HEK293T (cell line): ENCODE results near the gene CCDC33.

Source experiments
- CTCF ChIA-PET: fragments of 350-600 bp; formaldehyde crosslinking; extraction: SDS; loops from one replicate; lab custom pipeline; 2021; ENCODE audit warnings: antibody characterized with exemption, inconsistent platforms; lab: Yijun Ruan, JAX
- POLR2A ChIA-PET: fragments of 350-600 bp; formaldehyde crosslinking; extraction: SDS; loops from one replicate; lab custom pipeline; 2020; ENCODE audit warnings: antibody characterized with exemption, inconsistent platforms; lab: Yijun Ruan, JAX
- DNase-seq: peaks from one replicate; pipeline ENCODE4 v3.0.0; 2012; ENCODE audit warnings: mixed read lengths; ENCODE audit errors: extremely low spot score
- ARNT ChIP-seq: fragments of 450-650 bp; IDR thresholded peaks from 2 replicates; pipeline ENCODE4 v1.6.1; 2017; ENCODE audit warnings: mild to moderate bottlenecking
- BHLHE40 ChIP-seq: fragments of 450-650 bp; IDR thresholded peaks from 2 replicates; pipeline ENCODE4 v1.6.1; 2016; ENCODE audit warnings: mild to moderate bottlenecking, moderate library complexity, borderline replicate concordance
- CTBP1 ChIP-seq: fragments of 450-650 bp; IDR thresholded peaks from 2 replicates; pipeline ENCODE4 v1.6.1; 2016; ENCODE audit warnings: borderline replicate concordance
- ELF4 ChIP-seq: fragments of 450-650 bp; IDR thresholded peaks from 2 replicates; pipeline ENCODE4 v1.6.1; 2017; ENCODE audit warnings: antibody characterized with exemption
- FOXA1 ChIP-seq: fragments of 450-650 bp; IDR thresholded peaks from 2 replicates; pipeline ENCODE4 v1.6.1; 2016; ENCODE audit warnings: mild to moderate bottlenecking
- FOXK2 ChIP-seq: fragments of 450-650 bp; IDR thresholded peaks from 2 replicates; pipeline ENCODE4 v1.6.1; 2016; ENCODE audit warnings: mild to moderate bottlenecking
- FOXM1 ChIP-seq: fragments of 450-650 bp; IDR thresholded peaks from 2 replicates; pipeline ENCODE4 v1.6.1; 2017; ENCODE audit warnings: mild to moderate bottlenecking, borderline replicate concordance
- HDGF ChIP-seq: fragments of 450-650 bp; IDR thresholded peaks from 2 replicates; pipeline ENCODE4 v1.6.1; 2017; ENCODE audit warnings: antibody characterized with exemption, borderline replicate concordance
- L3MBTL2 ChIP-seq: fragments of 450-650 bp; conservative IDR thresholded peaks from 2 replicates; pipeline ENCODE4 v1.6.1; 2016; ENCODE audit warnings: mild to moderate bottlenecking
- LEF1 ChIP-seq: fragments of 450-650 bp; IDR thresholded peaks from 2 replicates; pipeline ENCODE4 v1.6.1; 2017; ENCODE audit warnings: mild to moderate bottlenecking, borderline replicate concordance
- NFRKB ChIP-seq: fragments of 450-650 bp; IDR thresholded peaks from 2 replicates; pipeline ENCODE4 v1.6.1; 2016; ENCODE audit warnings: mild to moderate bottlenecking, moderate library complexity
- SP1 ChIP-seq: fragments of 450-650 bp; IDR thresholded peaks from 2 replicates; pipeline ENCODE4 v1.6.1; 2017
- SUZ12 ChIP-seq: fragments of 450-650 bp; IDR thresholded peaks from 2 replicates; pipeline ENCODE4 v1.6.1; 2016; ENCODE audit warnings: mild to moderate bottlenecking
- TARDBP ChIP-seq: fragments of 450-650 bp; IDR thresholded peaks from 2 replicates; pipeline ENCODE4 v1.6.1; 2016
- ZNF384 ChIP-seq: fragments of 450-650 bp; IDR thresholded peaks from 2 replicates; pipeline ENCODE4 v1.6.1; 2016
- TF ChIP-seq, protein P1 (sequence below): fragments of 450-650 bp; IDR thresholded peaks from 2 replicates; pipeline ENCODE4 v1.6.1; 2016

CCDC33 gene

DNA sequence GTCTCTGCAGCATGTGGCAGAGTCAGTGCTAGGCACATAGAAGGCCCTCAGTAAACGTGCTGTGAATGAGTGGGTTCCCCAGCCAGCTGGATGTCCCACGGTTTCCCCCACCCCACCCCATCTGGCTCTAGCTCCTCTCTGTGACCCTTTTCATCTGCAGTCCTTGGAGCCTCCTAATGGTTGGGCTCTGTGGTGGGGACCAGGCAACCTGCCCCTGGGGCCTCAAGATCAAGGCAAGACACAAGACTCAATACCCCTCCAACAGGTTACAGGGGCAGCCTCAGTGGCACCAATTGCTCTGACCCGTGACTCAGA lies 148.4 kb downstream of the CCDC33 start:
- no peak for DNase-seq
- ChIA-PET CTCF (interaction anchor here (0.6 to 3.2 kb wide), 4 partner anchors 9 to 54 kb away, joined by 3 to 19 read pairs (median 4); partner anchors contain the start of gene SEMA7A), POLR2A (interaction anchor here (1.9 to 3.3 kb wide), 3 partner anchors 50 to 231 kb away, joined by 4 to 13 read pairs (median 6); partner anchors contain the start of genes CLK3 and UBL7)
- TF ChIP-seq ELF4: no peak

DNA sequence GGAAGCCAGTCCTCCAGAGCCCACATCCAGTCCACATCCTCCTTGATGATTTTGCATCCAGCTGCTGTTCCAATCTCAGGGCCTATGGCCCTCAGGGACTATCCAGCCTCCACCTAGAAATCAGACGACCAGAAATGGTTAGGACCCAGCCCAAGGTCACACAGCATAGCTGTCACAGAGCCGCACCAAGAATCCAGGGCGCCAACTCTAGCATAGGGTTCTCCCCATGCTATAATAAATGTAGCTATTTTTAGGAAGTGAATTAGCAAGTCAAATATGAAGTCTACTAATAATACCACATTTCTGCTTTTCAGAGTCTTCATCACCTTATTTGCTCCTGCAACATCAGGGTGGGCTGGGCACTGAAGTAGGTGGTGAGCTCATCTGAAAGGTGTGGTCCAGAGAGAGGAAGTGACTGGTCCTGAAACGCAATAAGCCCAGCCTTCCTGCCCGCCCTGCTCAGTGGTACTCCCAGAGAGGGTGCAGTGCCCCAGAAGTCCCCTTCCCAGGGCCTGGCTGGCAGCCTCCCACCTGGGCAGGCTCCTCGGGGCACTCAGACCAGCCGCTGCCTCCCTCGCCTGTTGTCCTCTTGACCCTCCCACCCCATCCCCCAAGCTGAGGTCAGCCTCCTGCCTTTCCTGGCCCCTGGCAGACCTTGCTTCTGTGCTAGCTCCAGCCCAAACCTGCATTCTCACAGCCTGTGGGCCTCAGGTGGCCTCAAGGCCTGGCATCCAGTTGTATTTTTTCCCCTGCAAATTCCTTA lies 148.9 kb downstream of the CCDC33 start:
- DNase-seq: no peak
- POLR2A ChIA-PET: interaction anchor here (1.9 to 3.3 kb wide), 3 partner anchors 49 to 230 kb away, joined by 4 to 13 read pairs (median 6); partner anchors contain the start of genes CLK3 and UBL7
- TF ChIP-seq SUZ12 (no peak), HDGF (no peak), ARNT (no peak), CTBP1 (no peak), SP1 (no peak), FOXM1 (no peak), FOXK2 (no peak), FOXA1 (no peak), NFRKB (no peak), BHLHE40 (no peak), LEF1 (no peak), L3MBTL2 (no peak), ZNF384 (no peak), ELF4 (no peak), TARDBP (no peak)
- TF ChIP-seq, protein P1, sequence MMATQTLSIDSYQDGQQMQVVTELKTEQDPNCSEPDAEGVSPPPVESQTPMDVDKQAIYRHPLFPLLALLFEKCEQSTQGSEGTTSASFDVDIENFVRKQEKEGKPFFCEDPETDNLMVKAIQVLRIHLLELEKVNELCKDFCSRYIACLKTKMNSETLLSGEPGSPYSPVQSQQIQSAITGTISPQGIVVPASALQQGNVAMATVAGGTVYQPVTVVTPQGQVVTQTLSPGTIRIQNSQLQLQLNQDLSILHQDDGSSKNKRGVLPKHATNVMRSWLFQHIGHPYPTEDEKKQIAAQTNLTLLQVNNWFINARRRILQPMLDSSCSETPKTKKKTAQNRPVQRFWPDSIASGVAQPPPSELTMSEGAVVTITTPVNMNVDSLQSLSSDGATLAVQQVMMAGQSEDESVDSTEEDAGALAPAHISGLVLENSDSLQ: no peak
- CTCF ChIA-PET: interaction anchor here (0.6 to 3.2 kb wide), 4 partner anchors 9 to 54 kb away, joined by 3 to 19 read pairs (median 4); partner anchors contain the start of gene SEMA7A

GRCh38 chr15:74385733-74386132 lies 149.6 kb downstream of the CCDC33 start:
- TF ChIP-seq FOXK2 (no peak), L3MBTL2 (no peak), LEF1 (no peak), NFRKB (no peak), HDGF (no peak), FOXA1 (no peak), FOXM1 (no peak), ELF4 (no peak), TARDBP (no peak), ZNF384 (no peak), CTBP1 (no peak), SUZ12 (no peak), ARNT (no peak), BHLHE40 (no peak), SP1 (no peak)
- TF ChIP-seq, protein P1: no peak
- POLR2A ChIA-PET: interaction anchor here (1.9 to 3.3 kb wide), 3 partner anchors 49 to 229 kb away, joined by 4 to 13 read pairs (median 6); partner anchors contain the start of genes CLK3 and UBL7
- no peak for DNase-seq
- CTCF ChIA-PET: interaction anchor here (0.7 to 1.0 kb wide), 2 partner anchors 11 to 246 kb away, joined by 3 read pairs; no protein-coding TSS in a partner anchor
